Panc1 (cell line): ENCODE results near the gene LYSMD4.

Experiments
- CTCF ChIP-seq: fragments of 450-650 bp; IDR thresholded peaks from 2 replicates; pipeline ENCODE4 v1.5.1; 2017; ENCODE audit warnings: mild to moderate bottlenecking
- POLR2AphosphoS5 ChIP-seq: IDR thresholded peaks from 2 replicates; pipeline ENCODE4 v1.6.1; 2012; ENCODE audit warnings: mild to moderate bottlenecking, low read depth, low read length, moderate library complexity
- REST ChIP-seq, 2 experiments: IDR thresholded peaks; 2 replicates each; pipeline ENCODE4 v1.6.1; 2011 to 2012; ENCODE audit warnings: low read depth in 2 of 2, control low read depth in 1 of 2, low read length in 1 of 2, mild to moderate bottlenecking in 1 of 2, moderate library complexity in 1 of 2; ENCODE audit not compliant: insufficient read depth in 1 of 2
- SIN3A ChIP-seq: IDR thresholded peaks from 2 replicates; pipeline ENCODE4 v1.6.1; 2012; ENCODE audit warnings: low read depth, mild to moderate bottlenecking, low read length, moderate library complexity, borderline replicate concordance; ENCODE audit not compliant: insufficient read depth

GRCh38 chr15:99677540-99678134 lies 55.6 kb downstream of the LYSMD4 start:
- TF ChIP-seq CTCF, result no peak
- no peak for TF ChIP-seq POLR2AphosphoS5
- TF ChIP-seq REST (IDR thresholded peaks at IDR 0.05; ENCODE audit: insufficient read depth in 1 of 2, low read depth in 2 of 2, low read length in 1 of 2), result no peak
- TF ChIP-seq SIN3A, result no peak
